Amygdala (tissue), 56 donors: ENCODE results near the gene SPTLC3.

Source experiments
- DNase-seq, 56 donors: peaks; one replicate each; lab custom pipeline; 2025; lab: John Stamatoyannopoulos, UW

Gene SPTLC3

GRCh38 chr20:13089950-13090469, 81.2 kb downstream of the SPTLC3 start:
- DNase-seq: no peak

- DNase-seq: no peak
These were observed 83.3 kb downstream of the SPTLC3 start for GRCh38 chr20:13092111-13092510.

GRCh38 chr20:13094976-13095375, 86.2 kb downstream of the SPTLC3 start:
- DNase-seq: no peak

- no peak for DNase-seq
These were observed 90.1 kb downstream of the SPTLC3 start for GRCh38 chr20:13098720-13099355.

- no peak for DNase-seq
These were observed 90.9 kb downstream of the SPTLC3 start for GRCh38 chr20:13099676-13100075.

GRCh38 chr20:13101276-13101675, 92.5 kb downstream of the SPTLC3 start:
- DNase-seq: no peak

- no peak for DNase-seq
These were observed 92.9 kb downstream of the SPTLC3 start for GRCh38 chr20:13101706-13102105.

- no peak for DNase-seq
These were observed 93.5 kb downstream of the SPTLC3 start for GRCh38 chr20:13102237-13102636.

- no peak for DNase-seq
These were observed 93.9 kb downstream of the SPTLC3 start for GRCh38 chr20:13102694-13103093.

GRCh38 chr20:13105039-13105438, 96.3 kb downstream of the SPTLC3 start:
- no peak for DNase-seq

- DNase-seq: peak in 1 of 56 donors; percentile 25
These were observed 97.2 kb downstream of the SPTLC3 start for GRCh38 chr20:13105864-13106457.

- DNase-seq: no peak
These were observed 100.9 kb downstream of the SPTLC3 start for GRCh38 chr20:13109658-13110057.

GRCh38 chr20:13110796-13111195, 102.0 kb downstream of the SPTLC3 start:
- no peak for DNase-seq

- no peak for DNase-seq
These were observed 102.6 kb downstream of the SPTLC3 start for GRCh38 chr20:13111249-13111911.

GRCh38 chr20:13113731-13114130, 105.0 kb downstream of the SPTLC3 start:
- DNase-seq: no peak

- no peak for DNase-seq
These were observed 108.4 kb downstream of the SPTLC3 start for GRCh38 chr20:13117200-13117599.

- no peak for DNase-seq
These were observed 109.9 kb downstream of the SPTLC3 start for GRCh38 chr20:13118676-13119075.

GRCh38 chr20:13119583-13119982, 110.8 kb downstream of the SPTLC3 start:
- DNase-seq: peak in 16 of 56 donors; percentile 2 to 67 (median 10)

GRCh38 chr20:13120471-13120870, 111.7 kb downstream of the SPTLC3 start:
- no peak for DNase-seq

GRCh38 chr20:13121840-13122515, 113.2 kb downstream of the SPTLC3 start:
- no peak for DNase-seq

- no peak for DNase-seq
These were observed 116.7 kb downstream of the SPTLC3 start for GRCh38 chr20:13125486-13125885.
